ENCODE data around the gene CLHC1.

GRCh38 chr2:55140316-55141219 is 91.5 kb downstream of the CLHC1 start:
- no peak for TF ChIP-seq CTCF (tag by site-specific recombination; IDR thresholded peaks at IDR 0.05)
- no peak for TF ChIP-seq ZNF76 (tag by site-specific recombination; IDR thresholded peaks at IDR 0.05; ENCODE audit: borderline replicate concordance, low read depth)
- TF ChIP-seq ZBTB49 (tag by site-specific recombination; IDR thresholded peaks at IDR 0.05; ENCODE audit: low read depth) = no peak
- TF ChIP-seq ZNF571 (tag by site-specific recombination; IDR thresholded peaks at IDR 0.05) = no peak
- TF ChIP-seq ZSCAN4 (tag by site-specific recombination; IDR thresholded peaks at IDR 0.05) = no peak
- no peak for TF ChIP-seq ZFP41 (tag by site-specific recombination; IDR thresholded peaks at IDR 0.05; ENCODE audit: borderline replicate concordance)
- no peak for TF ChIP-seq ZNF629 (tag by site-specific recombination; IDR thresholded peaks at IDR 0.05)
- no peak for TF ChIP-seq ZNF274 (IDR thresholded peaks at IDR 0.05; ENCODE audit: low read length)
- no peak for TF ChIP-seq ZNF274 (tag by site-specific recombination; IDR thresholded peaks at IDR 0.05; ENCODE audit: borderline replicate concordance)
- no peak for TF ChIP-seq ZNF549 (tag by site-specific recombination; IDR thresholded peaks at IDR 0.05)

Data from HEK293 (cell line).